SH-SY5Y (cell line): ENCODE measurements around the gene RANGAP1.

ENCODE experiments used
- GATA2 ChIP-seq: IDR thresholded peaks from 2 replicates; pipeline ENCODE4 v1.6.1; 2011; ENCODE audit warnings: mild to moderate bottlenecking, low read depth, low read length
- GATA3 ChIP-seq: IDR thresholded peaks from 2 replicates; pipeline ENCODE4 v1.6.1; 2011; ENCODE audit warnings: low read depth, mild to moderate bottlenecking, low read length, moderate library complexity

DNA sequence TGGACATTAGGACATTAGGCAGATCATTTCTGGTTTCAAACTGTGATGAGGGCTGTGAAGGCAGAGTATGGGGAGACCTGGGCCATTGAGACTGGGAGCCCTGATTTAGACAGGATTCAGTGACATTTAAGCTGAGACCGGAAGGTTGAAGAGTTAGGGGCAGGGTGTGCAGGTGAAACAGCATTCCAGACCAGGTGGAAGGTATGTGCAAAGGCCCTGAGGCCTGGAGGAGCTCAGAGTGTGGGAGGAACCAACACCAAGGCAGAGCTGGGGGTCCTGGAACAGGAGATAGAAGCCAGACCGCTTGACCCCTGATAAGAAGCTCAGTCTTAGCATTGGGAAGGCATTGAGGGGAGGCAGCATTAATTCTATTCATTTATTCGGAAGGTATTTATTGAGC, 47.8 kb upstream of the RANGAP1 start:
- no peak for TF ChIP-seq GATA3
- no peak for TF ChIP-seq GATA2
